RWPE2 (cell line): ENCODE results near the gene PPP2R1A.

Experiments
- ATAC-seq: fragments of 200-7000 bp; cut with Tn5 transposase; 3 replicates; pipeline ENCODE4 v1.9.1; 2021; ENCODE audit warnings: low read depth
- DNase-seq: peaks from one replicate; pipeline ENCODE4 v3.0.0-alpha.2; 2020; ENCODE audit warnings: low spot score
- H3K27ac ChIP-seq: fragments of 450-650 bp; 2 replicates; pipeline ENCODE4 v1.5.1; 2017; ENCODE audit warnings: mild to moderate bottlenecking; ENCODE audit not compliant: poor library complexity, severe bottlenecking
- H3K27me3 ChIP-seq: fragments of 250-450 bp; sonication (Bioruptor Pico); 2 replicates; pipeline ENCODE4 v1.5.1; 2021; ENCODE audit warnings: mild to moderate bottlenecking, moderate library complexity; ENCODE audit not compliant: insufficient read depth, poor library complexity, severe bottlenecking
- H3K36me3 ChIP-seq: fragments of 250-450 bp; sonication (Bioruptor Pico); 2 replicates; pipeline ENCODE4 v1.5.1; 2020; ENCODE audit warnings: low read depth, mild to moderate bottlenecking, moderate library complexity
- H3K4me1 ChIP-seq: fragments of 250-450 bp; sonication (Bioruptor Pico); 2 replicates; pipeline ENCODE4 v1.5.1; 2021; ENCODE audit warnings: mild to moderate bottlenecking, moderate library complexity; ENCODE audit not compliant: insufficient read depth, poor library complexity, severe bottlenecking
- H3K4me3 ChIP-seq: fragments of 250-450 bp; sonication (Bioruptor Pico); 2 replicates; pipeline ENCODE4 v1.5.1; 2021; ENCODE audit warnings: mild to moderate bottlenecking, moderate library complexity; ENCODE audit not compliant: severe bottlenecking
- H3K9me3 ChIP-seq: fragments of 250-450 bp; sonication (Bioruptor Pico); 2 replicates; pipeline ENCODE4 v1.5.1; 2021; ENCODE audit warnings: mild to moderate bottlenecking, moderate library complexity; ENCODE audit not compliant: severe bottlenecking
- TF ChIP-seq, protein P1 (sequence below): fragments of 450-650 bp; IDR thresholded peaks from one replicate; pipeline ENCODE4 v1.5.1; 2017; ENCODE audit warnings: mild to moderate bottlenecking, moderate library complexity; ENCODE audit not compliant: poor library complexity, severe bottlenecking

PPP2R1A gene

DNA sequence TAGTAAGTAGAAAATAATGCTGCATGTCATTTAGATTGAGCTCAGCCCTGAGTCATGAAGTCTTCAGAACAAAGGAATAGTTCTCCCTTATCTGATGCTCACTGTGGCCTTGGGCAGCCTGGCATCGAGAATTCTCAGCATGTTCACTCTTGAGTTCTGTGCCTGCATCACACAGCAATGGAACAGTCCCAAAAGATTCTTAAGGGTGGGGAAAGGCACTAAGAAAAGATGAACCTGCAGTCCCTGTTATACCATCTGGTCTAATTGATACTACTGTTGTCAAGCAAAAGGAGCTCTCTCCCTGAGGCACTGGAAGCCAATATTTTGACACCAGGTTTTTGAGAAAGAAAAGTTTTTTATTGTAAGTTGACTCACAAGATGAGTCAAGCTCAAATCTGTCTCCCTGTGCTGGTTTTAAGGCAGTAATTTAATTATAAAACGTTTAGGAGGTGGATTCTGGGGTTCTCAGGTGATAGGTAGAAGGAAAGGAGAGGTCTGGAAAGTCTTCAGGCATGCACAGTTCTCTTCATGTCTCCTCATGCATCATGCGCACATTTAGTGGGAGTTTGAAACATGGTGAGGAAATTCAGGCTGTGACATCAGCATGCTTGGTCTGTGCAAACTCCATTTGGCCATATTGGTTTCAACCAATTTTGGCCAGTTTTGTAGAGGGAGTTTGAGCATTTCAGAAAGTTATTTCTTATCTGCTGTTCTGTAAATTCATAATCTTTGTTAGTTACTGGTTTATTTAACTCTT, 41.5 kb downstream of the PPP2R1A start:
- Histone ChIP-seq H3K27me3 (no peaks in the 10 kb centered on the region), H3K4me1 (no peaks in the 10 kb centered on the region), H3K27ac (no peak overlapping the region), H3K36me3 (peaks cover 8% of the 10 kb centered on the region), H3K9me3 (no peaks in the 10 kb centered on the region), H3K4me3 (no peak overlapping the region)
- ATAC-seq (peak; percentile 60), DNase-seq (no peak)
- TF ChIP-seq, protein P1, sequence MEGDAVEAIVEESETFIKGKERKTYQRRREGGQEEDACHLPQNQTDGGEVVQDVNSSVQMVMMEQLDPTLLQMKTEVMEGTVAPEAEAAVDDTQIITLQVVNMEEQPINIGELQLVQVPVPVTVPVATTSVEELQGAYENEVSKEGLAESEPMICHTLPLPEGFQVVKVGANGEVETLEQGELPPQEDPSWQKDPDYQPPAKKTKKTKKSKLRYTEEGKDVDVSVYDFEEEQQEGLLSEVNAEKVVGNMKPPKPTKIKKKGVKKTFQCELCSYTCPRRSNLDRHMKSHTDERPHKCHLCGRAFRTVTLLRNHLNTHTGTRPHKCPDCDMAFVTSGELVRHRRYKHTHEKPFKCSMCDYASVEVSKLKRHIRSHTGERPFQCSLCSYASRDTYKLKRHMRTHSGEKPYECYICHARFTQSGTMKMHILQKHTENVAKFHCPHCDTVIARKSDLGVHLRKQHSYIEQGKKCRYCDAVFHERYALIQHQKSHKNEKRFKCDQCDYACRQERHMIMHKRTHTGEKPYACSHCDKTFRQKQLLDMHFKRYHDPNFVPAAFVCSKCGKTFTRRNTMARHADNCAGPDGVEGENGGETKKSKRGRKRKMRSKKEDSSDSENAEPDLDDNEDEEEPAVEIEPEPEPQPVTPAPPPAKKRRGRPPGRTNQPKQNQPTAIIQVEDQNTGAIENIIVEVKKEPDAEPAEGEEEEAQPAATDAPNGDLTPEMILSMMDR: no peak

- DNase-seq (no peak), ATAC-seq (no peak)
- TF ChIP-seq, protein P1: no peak
- Histone ChIP-seq H3K27ac (no peak overlapping the region), H3K27me3 (no peaks in the 10 kb centered on the region), H3K36me3 (no peaks in the 10 kb centered on the region), H3K9me3 (no peaks in the 10 kb centered on the region), H3K4me1 (no peaks in the 10 kb centered on the region), H3K4me3 (no peak overlapping the region)
These were observed 44.6 kb downstream of the PPP2R1A start for GRCh38 chr19:52234406-52234805.

DNA sequence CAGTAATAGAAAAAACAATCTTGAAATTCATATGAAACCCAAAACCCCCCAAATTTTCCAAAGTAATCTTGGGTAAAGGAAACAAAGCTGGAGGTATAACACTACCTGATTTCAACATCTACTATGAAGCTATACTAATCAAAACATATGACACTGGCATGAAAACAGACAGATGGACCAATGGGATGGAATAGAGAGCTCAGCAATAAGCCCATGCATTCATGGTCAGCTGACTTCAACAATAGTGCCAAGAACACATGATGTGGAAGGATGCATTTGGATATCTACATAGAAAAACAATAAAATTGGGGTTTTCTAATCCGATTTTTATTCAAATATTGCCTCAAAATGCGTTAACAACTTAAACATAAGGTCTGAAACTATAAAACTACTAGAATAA, 47.3 kb downstream of the PPP2R1A start:
- no peak for ATAC-seq
- no peak overlapping the region for H3K4me3 ChIP-seq
- TF ChIP-seq, protein P1: no peak
- H3K4me1 ChIP-seq: no peaks in the 10 kb centered on the region
- H3K9me3 ChIP-seq: no peaks in the 10 kb centered on the region
- H3K27ac ChIP-seq: no peak overlapping the region
- no peak for DNase-seq
- no peaks in the 10 kb centered on the region for H3K36me3 ChIP-seq
- H3K27me3 ChIP-seq: no peaks in the 10 kb centered on the region

GRCh38 chr19:52237771-52238400, 48.0 kb downstream of the PPP2R1A start:
- TF ChIP-seq, protein P1: peak; percentile 89
- ATAC-seq (peak; percentile 44; the same call in 2 of the 3 replicates), DNase-seq (no peak)
- H3K9me3 ChIP-seq: no peaks in the 10 kb centered on the region
- no peak overlapping the region for H3K4me3 ChIP-seq
- no peak overlapping the region for H3K27ac ChIP-seq
- no peaks in the 10 kb centered on the region for H3K27me3 ChIP-seq
- H3K4me1 ChIP-seq: no peaks in the 10 kb centered on the region
- no peaks in the 10 kb centered on the region for H3K36me3 ChIP-seq

DNA sequence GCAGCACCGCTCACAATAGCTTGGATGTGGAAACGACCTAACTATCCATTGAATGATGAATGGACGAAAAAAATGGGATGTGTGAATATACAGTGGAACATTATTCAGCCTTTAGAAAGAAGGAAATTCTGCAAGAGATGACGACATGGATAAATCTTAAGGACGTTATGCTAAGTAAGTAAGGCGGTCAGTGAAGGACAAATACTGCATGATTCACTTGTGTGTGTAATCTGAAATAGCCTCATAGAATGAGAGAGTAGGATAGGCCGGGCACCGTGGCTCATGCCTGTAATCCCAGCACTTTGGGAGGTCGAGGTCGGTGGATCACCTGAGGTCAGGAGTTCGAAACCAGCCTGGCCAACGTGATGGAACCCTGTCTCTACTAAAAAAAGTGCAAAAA, 54.2 kb downstream of the PPP2R1A start:
- H3K4me3 ChIP-seq: no peak overlapping the region

More for the DNA sequence above, 54.2 kb downstream of the PPP2R1A start:
- Histone ChIP-seq H3K27ac (no peak overlapping the region), H3K9me3 (no peaks in the 10 kb centered on the region), H3K36me3 (no peaks in the 10 kb centered on the region), H3K4me1 (no peaks in the 10 kb centered on the region), H3K27me3 (no peaks in the 10 kb centered on the region)
- TF ChIP-seq, protein P1: no peak
- no peak for DNase-seq
- ATAC-seq: no peak
